ENCODE results near the gene PTPRCAP. TPM values are rescaled to one million over a fixed set of nuclear protein-coding genes. Genes with fewer than 3 reads are reported as not detected.

The PTPRCAP gene
- total RNA-seq, 1 experiment from 2014 or later, result 1.7 TPM

GRCh38 chr11:67435727-67436458, 1.6 kb downstream of the PTPRCAP start:
- no peak overlapping the region for H3K27ac ChIP-seq (ENCODE audit: insufficient read length, low read depth, low read length)
- Mint-ChIP-seq H3K27ac (peak overlapping the region; percentile 44 to 96 (median 94); a peak in 5 of 7 replicates), H3K4me1 (peaks cover 4 to 10% of the 10 kb centered on the region in 2 experiments), H3K9me3 (no peaks in the 10 kb centered on the region), H3K4me3 (no peak overlapping the region), H3K27me3 (ENCODE audit: low read depth) (no peaks in the 10 kb centered on the region; the same call in 1 of the 2 replicates), H3K36me3 (ENCODE audit: insufficient read depth in 1 of 3, low read depth in 3 of 3) (peaks cover 13 to 49% (median 45%) of the 10 kb centered on the region in 3 experiments; a peak in 6 of 7 replicates)
- no peak overlapping the region for H2BK12ac ChIP-seq (ENCODE audit: insufficient read length, low read depth, low read length)
- H3K56ac ChIP-seq (ENCODE audit: insufficient read length, low read depth, low read length), result no peak overlapping the region
- no peaks in the 10 kb centered on the region for H3K23me2 ChIP-seq (ENCODE audit: insufficient read length, low read depth, low read length, poor library complexity, severe bottlenecking)
- no peaks in the 10 kb centered on the region for H3K9me3 ChIP-seq (ENCODE audit: control insufficient read depth, low read depth, low read length)
- peak overlapping the region; percentile 18; the same call in 1 of the 2 replicates for H3K14ac ChIP-seq (ENCODE audit: insufficient read depth, low read length)
- H3K79me2 ChIP-seq (ENCODE audit: insufficient read depth, low read length), result no peaks in the 10 kb centered on the region
- no peak overlapping the region for H2AFZ ChIP-seq (ENCODE audit: low read length)
- no peaks in the 10 kb centered on the region for H3K27me3 ChIP-seq (ENCODE audit: insufficient read depth, low read length)
- H2AK5ac ChIP-seq (ENCODE audit: insufficient read length, low read length), result no peak overlapping the region
- no peak overlapping the region for H3T11ph ChIP-seq (ENCODE audit: low read length)
- no CpG with 5 or more reads among the region's 38 CpGs for WGBS (ENCODE audit: extremely low coverage, insufficient read length, low lambda C conversion rate)
- H3K9ac ChIP-seq (ENCODE audit: extremely low read depth, insufficient read length, low read length), result no peak overlapping the region
- no peak overlapping the region for H4K8ac ChIP-seq (replicated peaks; ENCODE audit: insufficient read length, low read depth, low read length)
- H3K4me1 ChIP-seq (ENCODE audit: insufficient read depth, low read length), result no peaks in the 10 kb centered on the region; the same call in 1 of the 2 replicates
- no peaks in the 10 kb centered on the region for H4K20me1 ChIP-seq (ENCODE audit: control insufficient read depth, insufficient read depth, insufficient read length)
- H3K4ac ChIP-seq (ENCODE audit: low read depth, low read length), result no peak overlapping the region
- H3K23ac ChIP-seq (ENCODE audit: insufficient read length, low read depth, low read length), result no peak overlapping the region
- no peak for DNase-seq
- TF ChIP-seq CTCF (conservative IDR thresholded peaks at IDR 0.05), result no peak
- peak overlapping the region; percentile 8 for H2BK120ac ChIP-seq (ENCODE audit: low read depth, low read length, poor library complexity, severe bottlenecking)
- H4K91ac ChIP-seq (ENCODE audit: insufficient read length, low read depth, low read length), result peak overlapping the region; percentile 5
- no peak overlapping the region for H4K5ac ChIP-seq (ENCODE audit: insufficient read length, low read depth, low read length)
- no peak overlapping the region for H2BK20ac ChIP-seq (ENCODE audit: low read depth, low read length, poor library complexity, severe bottlenecking)
- H3K4me2 ChIP-seq (ENCODE audit: insufficient read depth, insufficient read length, low read length), result no peak overlapping the region
- no peak overlapping the region for H2BK5ac ChIP-seq (ENCODE audit: insufficient read length, low read length)
- H3K79me1 ChIP-seq (ENCODE audit: insufficient read depth, low read depth, low read length, poor library complexity, severe bottlenecking), result no peaks in the 10 kb centered on the region
- no peak overlapping the region for H2BK15ac ChIP-seq (ENCODE audit: low read depth, low read length)
- peak overlapping the region; percentile 47 for H3K18ac ChIP-seq (ENCODE audit: insufficient read length, low read depth, low read length)
